Fibroblast of skin of left biceps (primary cell): ENCODE data around the gene RBFOX2.
"Not testable (repeated sequence)": the region's sequence is repeated elsewhere in the genome, so short reads cannot be mapped to it uniquely, and the experiment has no call there.

Experiments
- DNase-seq, 2 experiments: peaks; one replicate each; pipeline ENCODE4 v3.0.0-alpha.2; 2013; ENCODE audit warnings: low read depth in 2 of 2

The RBFOX2 gene

GRCh38 chr22:35703861-35704584 is 324.6 kb downstream of the RBFOX2 start:
- DNase-seq, result no peak

GRCh38 chr22:35699852-35700251 is 328.8 kb downstream of the RBFOX2 start:
- not testable (repeated sequence) for DNase-seq

- DNase-seq, result no peak
These were observed 331.5 kb downstream of the RBFOX2 start for GRCh38 chr22:35697142-35697541.

GRCh38 chr22:35695202-35695601 is 333.4 kb downstream of the RBFOX2 start:
- no peak for DNase-seq

GRCh38 chr22:35690001-35690400 is 338.6 kb downstream of the RBFOX2 start:
- no peak for DNase-seq

- no peak for DNase-seq
These were observed 339.5 kb downstream of the RBFOX2 start for GRCh38 chr22:35688913-35689675.
